ENCODE measurements around the gene DNAH17.

DNAH17 gene

DNA sequence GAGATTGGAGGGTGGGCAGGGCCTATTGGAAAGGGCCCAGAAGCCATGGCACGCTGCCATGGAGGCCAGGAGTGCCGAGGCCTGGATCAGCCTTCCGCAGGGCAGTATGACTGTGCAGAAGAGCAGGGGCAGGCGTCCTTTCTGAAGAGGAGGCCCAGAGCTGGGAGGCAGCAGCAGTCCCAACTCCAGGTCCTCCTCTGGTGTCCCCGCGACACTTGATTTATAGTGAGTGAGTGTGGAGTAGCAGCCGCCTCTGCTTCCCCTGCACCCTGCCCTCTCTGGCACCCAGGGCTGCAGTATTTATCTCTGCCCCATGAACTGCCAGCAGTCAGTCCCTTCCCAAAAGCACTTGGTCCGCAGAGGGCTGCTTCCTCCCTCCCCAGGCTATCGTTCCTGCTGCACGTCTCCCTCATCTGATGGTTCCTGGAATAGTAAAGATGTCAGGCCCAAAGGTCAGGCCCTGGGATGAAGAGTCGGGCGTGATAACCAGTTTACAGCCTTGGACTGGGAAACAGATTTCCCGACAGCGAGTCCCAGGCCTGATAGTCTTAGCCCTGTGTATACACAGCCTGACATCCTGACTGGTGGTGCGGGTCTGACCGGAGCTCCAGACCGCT is 165.8 kb downstream of the DNAH17 start:
- DNase-seq (ENCODE audit: low read depth), result no peak

DNA sequence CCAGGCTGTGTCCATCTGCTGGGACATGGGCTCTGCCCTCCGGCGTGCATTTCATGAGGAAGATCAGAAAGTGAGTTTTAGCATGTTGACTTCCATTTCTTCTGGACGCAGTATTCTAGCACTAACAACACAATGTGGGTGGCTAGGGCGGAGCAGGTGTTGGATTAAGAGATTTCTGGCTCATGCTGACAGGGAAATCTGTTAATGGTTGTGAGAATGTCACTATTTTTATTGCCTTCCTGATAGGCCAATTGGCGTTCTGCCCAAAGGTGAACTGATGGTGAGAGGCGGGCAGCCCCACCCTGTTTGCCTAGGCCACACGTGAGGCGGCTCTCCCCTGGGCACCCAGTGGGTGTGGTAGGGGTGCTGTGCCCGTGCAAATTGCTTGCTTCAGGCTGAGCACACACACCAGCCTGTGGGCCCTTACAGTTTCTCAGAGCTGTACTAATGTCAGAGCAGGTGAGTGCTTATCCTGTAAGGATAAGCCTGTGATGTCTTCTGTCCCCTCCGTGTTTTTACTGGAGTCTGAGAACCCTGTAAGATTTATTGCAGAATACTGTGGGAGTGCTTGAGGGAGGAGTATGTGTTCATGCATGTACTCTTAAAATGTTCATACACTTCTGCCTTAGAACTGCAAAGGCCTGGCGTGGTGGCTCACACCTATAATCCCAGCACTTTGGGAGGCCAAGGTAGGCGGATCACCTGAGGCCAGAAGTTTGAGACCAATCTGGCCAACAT is 167.8 kb downstream of the DNAH17 start:
- no peak for DNase-seq (ENCODE audit: low read depth)

DNA sequence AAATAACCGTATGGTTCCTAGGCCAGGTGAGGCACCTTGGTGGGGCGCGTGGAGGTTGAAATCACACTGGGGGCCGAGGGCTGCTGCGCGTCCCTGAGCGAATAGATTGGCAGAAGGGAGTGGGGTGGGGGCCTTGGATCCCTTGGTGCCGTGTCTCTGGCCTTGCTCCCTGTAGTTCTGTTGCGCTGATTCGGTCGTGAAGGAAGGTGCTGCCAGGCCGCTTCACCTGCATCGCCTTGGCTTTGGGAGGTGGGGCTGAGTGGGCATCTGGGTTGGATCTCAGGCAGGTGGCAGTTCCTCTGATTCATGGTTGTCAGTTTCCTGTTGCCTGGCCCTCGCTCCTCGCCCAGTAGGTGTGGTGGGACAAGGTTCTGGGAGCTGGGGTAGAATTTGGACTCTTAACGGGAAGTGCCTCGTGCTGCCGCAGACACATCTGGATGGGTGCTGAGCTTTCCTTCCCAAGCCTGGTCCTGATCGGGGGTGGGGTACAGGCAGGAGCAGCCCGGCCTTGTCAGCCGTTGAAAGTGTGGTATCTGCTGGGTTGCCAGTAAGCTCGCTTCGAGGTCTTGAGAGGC is 168.6 kb downstream of the DNAH17 start:
- no peak for DNase-seq (ENCODE audit: low read depth)

DNA sequence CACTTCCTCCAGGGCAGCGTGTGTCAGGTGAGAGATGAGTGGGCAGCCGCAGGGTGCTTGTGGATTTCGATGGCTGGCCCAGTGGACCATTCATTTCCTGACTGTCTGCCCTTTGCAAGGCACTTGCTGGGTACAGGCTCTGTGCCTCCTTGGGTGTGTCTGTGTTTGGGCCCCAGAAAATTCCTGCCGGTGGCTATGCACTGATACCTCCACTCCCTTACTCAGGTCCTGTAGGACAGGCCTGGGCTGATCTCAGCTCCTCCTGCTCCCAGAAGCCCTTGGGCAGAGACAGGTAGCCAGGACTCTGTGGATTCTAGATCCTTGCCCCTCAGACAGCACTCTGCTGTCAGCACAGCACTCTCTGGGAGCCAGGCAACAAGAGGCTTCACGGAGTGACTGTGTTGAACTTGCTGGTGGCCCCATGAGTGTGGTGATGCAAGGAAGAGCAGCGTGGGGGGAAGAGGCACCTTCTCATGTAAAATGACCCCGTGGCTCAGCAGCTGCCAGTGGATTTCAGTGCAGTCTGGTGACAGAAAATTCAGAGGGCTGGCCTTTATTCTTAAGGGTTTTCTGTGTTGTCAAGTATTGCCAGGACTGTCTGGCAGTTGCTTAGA is 169.7 kb downstream of the DNAH17 start:
- DNase-seq (ENCODE audit: low read depth), result no peak

GRCh38 chr17:78406920-78407319 is 170.3 kb downstream of the DNAH17 start:
- no peak for DNase-seq (ENCODE audit: low read depth)

GRCh38 chr17:78406396-78406795 is 170.8 kb downstream of the DNAH17 start:
- DNase-seq (ENCODE audit: low read depth), result no peak

GRCh38 chr17:78403822-78404221 is 173.4 kb downstream of the DNAH17 start:
- DNase-seq (ENCODE audit: low read depth), result no peak

- no peak for DNase-seq (ENCODE audit: low read depth)
These were observed 175.3 kb downstream of the DNAH17 start for GRCh38 chr17:78401891-78402290.

DNA sequence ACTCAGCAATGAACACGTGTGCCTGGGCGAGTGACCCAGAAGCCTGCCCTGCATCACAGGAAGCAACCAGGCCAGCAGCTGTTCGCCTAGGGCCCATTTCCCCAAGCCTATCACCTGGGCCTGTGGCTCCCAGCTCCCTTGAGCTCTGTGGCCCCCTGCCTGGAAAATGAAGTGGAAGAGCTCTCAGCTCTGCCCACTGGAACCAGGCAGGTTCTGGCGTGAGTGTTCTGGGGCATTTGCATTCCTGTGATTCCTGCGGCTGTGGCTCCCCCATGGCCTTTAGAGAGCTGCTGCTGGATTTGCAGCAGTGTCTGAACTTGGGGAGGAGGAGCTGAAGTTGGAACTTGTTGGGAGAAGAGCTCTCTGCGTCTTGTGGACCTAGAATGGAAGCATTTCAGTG is 175.9 kb downstream of the DNAH17 start:
- DNase-seq (ENCODE audit: low read depth), result no peak

DNA sequence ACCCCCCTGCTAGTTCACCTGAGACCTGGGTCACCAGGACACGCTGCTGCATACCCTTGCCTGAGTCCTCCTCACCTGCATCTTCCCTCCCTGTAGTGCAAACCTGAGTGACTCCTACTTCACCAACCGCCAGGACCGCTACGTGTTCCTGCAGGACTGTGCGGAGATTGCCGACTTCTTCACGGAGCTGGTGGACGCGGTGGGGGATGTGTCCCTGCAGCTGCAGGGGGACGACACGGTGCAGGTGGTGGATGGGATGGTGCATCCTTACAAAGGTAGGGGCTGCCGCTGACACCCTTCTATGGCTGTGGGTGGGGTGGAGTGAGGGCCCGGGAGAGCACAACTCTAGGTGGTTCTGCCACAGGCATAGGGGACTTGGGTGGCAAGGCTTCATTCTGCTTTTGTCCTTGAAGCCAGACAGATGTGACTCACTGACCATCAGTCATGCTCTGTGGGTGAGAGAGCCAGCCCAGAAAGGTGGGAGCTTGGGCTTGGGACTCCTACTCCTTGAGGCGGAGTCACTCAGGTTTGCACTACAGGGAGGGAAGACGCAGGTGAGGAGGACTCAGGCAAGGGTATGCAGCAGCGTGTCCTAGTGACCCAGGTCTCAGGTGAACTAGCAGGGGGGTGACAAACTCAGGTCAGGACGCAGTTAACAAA is 176.5 kb downstream of the DNAH17 start:
- DNase-seq (ENCODE audit: low read depth), result no peak

DNA sequence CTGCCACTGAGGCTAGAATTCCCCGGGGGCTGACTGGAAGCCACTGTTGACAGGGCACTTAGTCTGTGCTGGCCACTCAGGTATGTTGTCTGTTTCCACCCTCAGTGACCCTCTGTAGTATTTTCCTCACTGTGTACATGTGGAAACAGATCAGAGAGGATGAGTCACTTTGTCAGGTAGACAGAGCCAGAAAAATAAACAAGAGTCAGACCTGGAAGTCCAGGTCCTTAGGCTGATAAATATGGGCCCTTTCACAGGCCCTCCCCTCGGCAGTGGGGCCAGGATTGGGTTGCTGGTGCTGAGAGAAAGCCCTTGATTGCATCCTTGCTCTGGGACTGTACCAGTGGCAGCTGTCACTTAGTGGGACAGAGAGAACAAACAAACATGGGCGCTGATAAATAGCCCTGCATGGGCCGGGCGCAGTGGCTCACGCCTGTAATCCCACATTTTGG is 177.5 kb downstream of the DNAH17 start:
- no peak for DNase-seq (ENCODE audit: low read depth)

- DNase-seq (ENCODE audit: low read depth), result no peak
These were observed 178.0 kb downstream of the DNAH17 start for GRCh38 chr17:78399028-78399692.

GRCh38 chr17:78398390-78398789 is 178.8 kb downstream of the DNAH17 start:
- DNase-seq (ENCODE audit: low read depth), result no peak

DNA sequence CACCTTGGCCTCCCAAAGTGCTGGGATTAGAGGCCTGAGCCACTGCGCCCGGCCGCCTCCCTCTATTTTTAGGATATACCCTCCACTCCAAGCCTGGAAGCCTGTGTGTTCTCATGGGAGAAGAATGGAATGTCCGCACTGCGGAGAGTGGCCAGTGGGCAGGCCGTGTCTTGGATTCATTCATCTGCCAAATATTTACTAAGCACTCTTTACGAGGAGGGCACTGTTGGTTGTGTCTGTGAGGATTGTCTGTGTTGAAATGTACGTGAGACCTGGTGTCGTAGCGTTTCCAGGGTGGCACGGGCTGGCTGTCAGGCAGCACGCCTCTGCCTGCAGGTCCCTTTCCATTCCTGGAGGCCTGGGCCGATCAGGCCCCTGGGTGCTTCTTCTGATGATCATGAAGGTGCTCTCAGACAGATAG is 179.5 kb downstream of the DNAH17 start:
- no peak for DNase-seq (ENCODE audit: low read depth)

GRCh38 chr17:78396441-78397337 is 180.5 kb downstream of the DNAH17 start:
- DNase-seq (ENCODE audit: low read depth), result no peak

GRCh38 chr17:78395155-78395554 is 182.0 kb downstream of the DNAH17 start:
- no peak for DNase-seq (ENCODE audit: low read depth)

GRCh38 chr17:78394209-78394608 is 183.0 kb downstream of the DNAH17 start:
- no peak for DNase-seq (ENCODE audit: low read depth)

DNA sequence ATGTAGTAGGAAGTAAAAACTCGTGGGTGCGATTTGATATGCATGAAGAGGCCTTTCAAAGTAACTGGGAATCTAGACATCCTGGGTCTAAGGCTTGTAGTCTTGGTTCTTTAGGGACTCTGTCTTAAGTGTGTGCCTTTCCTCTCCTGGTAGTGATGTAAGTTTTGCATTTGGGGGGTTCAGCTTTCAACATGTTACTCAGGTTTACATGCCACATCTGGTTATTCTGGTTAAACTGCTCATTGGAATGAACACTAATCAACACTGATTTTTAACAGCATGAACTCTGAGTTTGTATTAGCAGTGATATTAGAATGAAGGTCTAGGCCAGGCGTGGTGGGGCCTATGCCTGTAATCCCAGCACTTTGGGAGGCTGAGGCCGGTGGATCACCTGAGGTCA is 183.6 kb downstream of the DNAH17 start:
- DNase-seq (ENCODE audit: low read depth), result no peak

- no peak for DNase-seq (ENCODE audit: low read depth)
These were observed 184.9 kb downstream of the DNAH17 start for GRCh38 chr17:78392295-78392694.

DNA sequence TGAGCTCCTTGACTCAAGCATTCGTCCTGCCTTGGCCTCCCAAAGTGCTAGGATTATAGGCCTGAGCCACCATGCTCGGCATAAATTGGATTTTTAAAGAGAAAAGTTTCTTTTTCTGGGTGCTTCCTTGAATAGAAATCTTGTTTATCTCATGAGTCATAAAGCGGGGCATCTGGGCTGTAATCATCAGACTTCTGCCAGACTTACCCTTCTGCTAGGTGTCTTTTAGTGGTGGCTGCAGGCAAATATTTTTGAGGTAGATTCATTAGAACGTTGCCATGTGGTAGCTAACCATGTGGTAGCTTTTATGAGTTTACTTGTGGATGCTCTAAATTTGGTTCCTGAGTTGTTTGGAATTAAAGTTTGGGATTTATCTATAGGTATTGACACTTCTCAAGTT is 185.4 kb downstream of the DNAH17 start:
- DNase-seq (ENCODE audit: low read depth), result no peak

DNA sequence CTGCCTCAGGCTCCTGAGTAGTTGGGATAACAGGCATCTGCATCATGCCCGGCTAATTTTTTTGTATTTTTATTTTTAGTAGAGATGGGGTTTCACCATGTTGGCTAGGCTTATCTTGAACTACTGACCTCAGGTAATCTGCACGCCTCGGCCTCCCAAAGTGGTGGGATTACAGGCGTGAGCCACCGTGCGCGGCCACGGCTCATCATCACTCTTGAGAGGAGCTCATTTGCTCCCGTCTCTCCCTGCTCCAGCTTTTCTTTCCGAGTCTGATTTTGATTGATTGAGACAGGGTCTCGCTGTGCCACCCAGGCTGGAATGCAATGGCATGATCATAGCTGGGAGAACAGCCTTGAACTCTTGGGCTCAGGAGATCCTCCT is 186.2 kb downstream of the DNAH17 start:
- DNase-seq (ENCODE audit: low read depth), result no peak
